ENCODE data around the gene TSHZ1.

TSHZ1 gene

DNA sequence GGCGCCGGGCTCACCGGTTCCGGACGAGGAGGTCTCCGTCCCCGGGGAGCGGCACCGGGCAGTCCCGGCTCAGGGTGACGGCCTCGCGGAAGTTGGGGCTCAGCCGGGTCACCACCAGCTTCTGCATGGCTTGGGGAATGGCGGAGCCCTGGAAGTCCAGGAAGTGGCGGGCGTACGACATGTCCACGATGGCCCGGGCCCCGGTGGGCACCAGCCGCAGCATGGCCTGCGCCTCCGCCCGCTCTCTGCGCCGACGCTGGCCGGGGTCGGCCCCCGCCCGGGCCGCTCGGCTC, 1.8 kb upstream of the TSHZ1 start:
- no peaks in the 10 kb centered on the region for H3K9me3 Mint-ChIP-seq
- DNase-seq, result no peak
- peak overlapping the region; percentile 94 for H3K4me3 Mint-ChIP-seq
- H3K4me1 Mint-ChIP-seq (ENCODE audit: low read depth), result peaks cover 59% of the 10 kb centered on the region
- peaks cover 13% of the 10 kb centered on the region for H3K27me3 Mint-ChIP-seq
- peaks cover 16% of the 10 kb centered on the region for H3K36me3 Mint-ChIP-seq (ENCODE audit: low read depth)
- H3K27ac Mint-ChIP-seq, result no peak overlapping the region

GRCh38 chr18:75209129-75209950, 1.3 kb upstream of the TSHZ1 start, which contains the start of gene PTGR3:
Gene PTGR3 (minus strand): TSS chr18:75209139. CDS start chr18:75209058, 81 bp downstream.
- Mint-ChIP-seq H3K36me3 (ENCODE audit: low read depth) (peaks cover 18% of the 10 kb centered on the region), H3K4me1 (ENCODE audit: low read depth) (peaks cover 64% of the 10 kb centered on the region), H3K27me3 (peaks cover 13% of the 10 kb centered on the region), H3K9me3 (no peaks in the 10 kb centered on the region), H3K4me3 (peak within 1 kb of the TSS; percentile 96), H3K27ac (peak within 1 kb of the TSS; percentile 98)
- peak; percentile 87 for DNase-seq

DNA sequence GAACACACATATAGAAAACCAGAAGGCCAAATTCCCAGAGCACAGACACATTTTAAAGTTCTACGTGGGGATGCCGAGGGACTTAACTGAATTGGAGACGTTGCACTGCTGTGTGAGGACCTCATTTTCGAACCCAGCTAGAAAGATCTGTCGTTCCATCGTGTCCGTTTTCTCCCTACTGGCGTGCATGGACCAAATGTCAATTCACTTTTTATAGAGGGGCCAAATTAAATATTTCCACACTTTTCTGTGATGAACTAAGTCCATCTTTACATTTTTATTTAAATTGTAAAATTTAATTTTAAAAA, 692 bp upstream of the TSHZ1 start:
- H3K9me3 Mint-ChIP-seq, result no peaks in the 10 kb centered on the region
- peaks cover 13% of the 10 kb centered on the region for H3K27me3 Mint-ChIP-seq
- H3K4me1 Mint-ChIP-seq (ENCODE audit: low read depth), result peaks cover 67% of the 10 kb centered on the region
- H3K36me3 Mint-ChIP-seq (ENCODE audit: low read depth), result peaks cover 18% of the 10 kb centered on the region
- H3K27ac Mint-ChIP-seq, result peak overlapping the region; percentile 96
- DNase-seq, result no peak
- peak overlapping the region; percentile 96 for H3K4me3 Mint-ChIP-seq

DNA sequence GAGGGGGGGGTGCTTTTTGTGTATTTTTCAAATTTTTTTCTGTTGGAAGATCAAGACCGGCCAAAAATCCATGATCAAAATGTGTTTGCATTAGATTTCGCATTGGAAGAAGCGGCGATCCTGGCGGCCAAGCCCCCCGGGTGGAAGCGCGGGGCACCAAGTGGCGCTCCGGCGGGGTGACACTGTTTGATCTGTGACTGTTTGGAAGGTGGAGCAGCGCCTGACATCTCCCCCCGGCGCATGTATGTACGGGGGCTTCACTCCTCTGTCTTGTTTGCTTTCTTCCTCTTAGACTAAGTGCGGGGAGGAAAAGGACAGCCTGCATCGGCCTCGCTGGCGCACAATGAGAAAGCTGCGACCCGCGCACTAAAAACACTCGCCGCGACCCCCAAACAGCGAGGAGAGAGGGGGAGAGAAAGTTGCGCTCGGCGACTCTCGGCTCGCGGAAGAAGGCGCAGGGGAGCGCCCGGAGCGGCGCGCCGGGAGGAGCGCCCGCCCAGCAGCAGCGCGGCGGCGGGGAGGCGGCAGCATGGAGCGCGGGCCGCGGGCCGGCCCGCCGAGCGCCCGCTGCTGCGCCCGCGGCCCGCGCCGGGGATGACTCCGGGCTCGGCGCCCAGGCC, 515 bp downstream of the TSHZ1 start:
- Mint-ChIP-seq H3K4me3 (peak overlapping the region; percentile 96), H3K36me3 (ENCODE audit: low read depth) (peaks cover 23% of the 10 kb centered on the region), H3K27me3 (peaks cover 2% of the 10 kb centered on the region), H3K9me3 (no peaks in the 10 kb centered on the region), H3K4me1 (ENCODE audit: low read depth) (peaks cover 66% of the 10 kb centered on the region), H3K27ac (peak overlapping the region; percentile 96)
- DNase-seq, result peak; percentile 60

- no peaks in the 10 kb centered on the region for H3K9me3 Mint-ChIP-seq
- DNase-seq, result no peak
- no peaks in the 10 kb centered on the region for H3K27me3 Mint-ChIP-seq
- peak overlapping the region; percentile 74 for H3K4me3 Mint-ChIP-seq
- H3K4me1 Mint-ChIP-seq (ENCODE audit: low read depth), result peaks cover 66% of the 10 kb centered on the region
- H3K27ac Mint-ChIP-seq, result no peak overlapping the region
- H3K36me3 Mint-ChIP-seq (ENCODE audit: low read depth), result peaks cover 23% of the 10 kb centered on the region
Measured at GRCh38 chr18:75211626-75211952, 992 bp downstream of the TSHZ1 start.

- H3K27me3 Mint-ChIP-seq, result no peaks in the 10 kb centered on the region
- H3K36me3 Mint-ChIP-seq (ENCODE audit: low read depth), result peaks cover 23% of the 10 kb centered on the region
- H3K27ac Mint-ChIP-seq, result peak overlapping the region; percentile 85
- peaks cover 64% of the 10 kb centered on the region for H3K4me1 Mint-ChIP-seq (ENCODE audit: low read depth)
- H3K9me3 Mint-ChIP-seq, result no peaks in the 10 kb centered on the region
- H3K4me3 Mint-ChIP-seq, result peak overlapping the region; percentile 74
- peak; percentile 68 for DNase-seq
Measured at GRCh38 chr18:75211953-75212750, 1.6 kb downstream of the TSHZ1 start.

- H3K4me3 Mint-ChIP-seq, result peak overlapping the region; percentile 74
Measured at GRCh38 chr18:75212751-75213090, 2.1 kb downstream of the TSHZ1 start.

GRCh38 chr18:75213611-75214331, 3.2 kb downstream of the TSHZ1 start:
- DNase-seq, result no peak
- Mint-ChIP-seq H3K27me3 (no peaks in the 10 kb centered on the region), H3K36me3 (ENCODE audit: low read depth) (peaks cover 17% of the 10 kb centered on the region), H3K9me3 (no peaks in the 10 kb centered on the region), H3K4me3 (peak overlapping the region; percentile 36), H3K4me1 (ENCODE audit: low read depth) (peaks cover 63% of the 10 kb centered on the region), H3K27ac (peak overlapping the region; percentile 74)

More at GRCh38 chr18:75212751-75213090, 2.1 kb downstream of the TSHZ1 start:
- Mint-ChIP-seq H3K27ac (peak overlapping the region; percentile 85), H3K36me3 (ENCODE audit: low read depth) (peaks cover 23% of the 10 kb centered on the region), H3K4me1 (ENCODE audit: low read depth) (peaks cover 64% of the 10 kb centered on the region), H3K27me3 (no peaks in the 10 kb centered on the region), H3K9me3 (no peaks in the 10 kb centered on the region)
- no peak for DNase-seq

GRCh38 chr18:75214332-75214690, 3.7 kb downstream of the TSHZ1 start:
- no peaks in the 10 kb centered on the region for H3K9me3 Mint-ChIP-seq
- peaks cover 17% of the 10 kb centered on the region for H3K36me3 Mint-ChIP-seq (ENCODE audit: low read depth)
- peaks cover 66% of the 10 kb centered on the region for H3K4me1 Mint-ChIP-seq (ENCODE audit: low read depth)
- H3K4me3 Mint-ChIP-seq, result no peak overlapping the region
- no peaks in the 10 kb centered on the region for H3K27me3 Mint-ChIP-seq
- H3K27ac Mint-ChIP-seq, result peak overlapping the region; percentile 74
- no peak for DNase-seq

DNA sequence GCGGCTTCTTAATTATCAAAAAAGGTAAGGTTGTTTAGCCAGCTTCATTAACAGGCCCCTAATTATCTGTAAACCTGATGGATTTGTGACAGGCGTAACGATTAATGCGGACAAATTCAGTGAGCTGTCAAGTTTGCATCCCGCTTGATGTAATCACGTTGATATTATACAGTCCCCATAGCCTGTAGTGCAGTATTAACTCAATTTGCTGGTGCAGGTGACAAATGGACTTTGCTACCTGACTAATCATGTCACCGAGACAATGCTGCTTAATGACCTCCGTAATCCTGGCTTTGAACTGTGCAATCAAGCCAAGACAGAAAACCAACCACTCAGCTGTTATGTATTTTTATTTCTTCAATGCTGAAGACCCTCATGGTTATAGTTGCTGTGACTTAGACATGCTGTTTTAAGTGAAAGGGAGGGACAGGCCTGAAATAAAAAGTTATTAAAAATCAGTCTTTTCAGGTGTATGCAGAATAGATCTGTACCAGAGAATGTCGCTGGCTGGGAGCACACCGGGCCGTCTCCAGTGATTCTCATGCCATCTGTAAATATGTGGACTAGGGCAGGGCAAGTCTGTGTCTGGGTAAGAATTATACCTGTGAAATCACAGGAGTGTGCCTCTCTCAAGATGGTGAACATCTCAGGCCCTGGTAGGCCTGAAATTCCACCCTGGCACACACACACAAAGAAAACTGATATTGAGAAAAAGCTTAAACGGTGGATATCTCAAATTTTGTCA, 4.3 kb downstream of the TSHZ1 start:
- DNase-seq, result no peak
- Mint-ChIP-seq H3K4me1 (ENCODE audit: low read depth) (peaks cover 70% of the 10 kb centered on the region), H3K27ac (peak overlapping the region; percentile 50), H3K27me3 (no peaks in the 10 kb centered on the region), H3K36me3 (ENCODE audit: low read depth) (peaks cover 17% of the 10 kb centered on the region), H3K9me3 (no peaks in the 10 kb centered on the region), H3K4me3 (no peak overlapping the region)

GRCh38 chr18:75215663-75216062, 5.1 kb downstream of the TSHZ1 start:
- no peak for DNase-seq
- H3K27ac Mint-ChIP-seq, result peak overlapping the region; percentile 50
- H3K4me1 Mint-ChIP-seq (ENCODE audit: low read depth), result peaks cover 70% of the 10 kb centered on the region
- no peak overlapping the region for H3K4me3 Mint-ChIP-seq
- H3K9me3 Mint-ChIP-seq, result no peaks in the 10 kb centered on the region
- peaks cover 13% of the 10 kb centered on the region for H3K36me3 Mint-ChIP-seq (ENCODE audit: low read depth)
- no peaks in the 10 kb centered on the region for H3K27me3 Mint-ChIP-seq

DNA sequence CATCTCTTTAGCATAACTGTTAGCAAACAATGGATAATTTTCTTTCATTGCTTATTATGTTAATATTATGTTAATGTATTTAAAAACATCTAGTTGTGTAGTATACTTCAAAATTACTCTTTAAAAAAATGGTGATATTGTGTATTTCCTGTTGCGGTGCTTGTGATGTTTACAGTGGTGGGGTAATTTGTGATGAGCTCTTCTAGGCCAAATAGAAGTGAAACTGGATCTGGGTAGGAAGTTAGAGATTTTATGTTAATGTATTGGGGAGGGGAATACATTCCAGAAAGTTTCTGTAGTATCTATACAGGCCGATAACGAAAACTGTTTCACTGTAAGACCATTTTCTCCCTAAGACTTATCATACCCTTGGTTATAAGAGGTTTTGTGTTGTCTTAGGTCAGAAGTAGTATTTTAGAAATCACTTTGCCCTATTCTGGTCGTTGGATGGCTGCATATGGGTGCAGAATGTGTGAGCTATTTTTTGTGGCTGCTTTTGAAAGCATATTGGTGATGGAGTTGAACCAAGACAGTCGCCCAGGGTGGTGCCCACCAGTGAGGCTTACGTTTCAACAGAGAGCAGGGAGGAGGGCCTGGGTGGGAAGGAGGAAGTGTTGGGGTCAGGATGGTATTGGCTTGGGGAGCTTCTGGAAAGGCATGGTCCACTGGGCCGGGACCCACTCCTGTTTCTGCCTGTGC, 5.8 kb downstream of the TSHZ1 start:
- peak overlapping the region; percentile 88 for H3K27ac Mint-ChIP-seq
- H3K27me3 Mint-ChIP-seq, result no peaks in the 10 kb centered on the region
- peak overlapping the region; percentile 59 for H3K4me3 Mint-ChIP-seq
- H3K4me1 Mint-ChIP-seq (ENCODE audit: low read depth), result peaks cover 73% of the 10 kb centered on the region
- H3K36me3 Mint-ChIP-seq (ENCODE audit: low read depth), result peaks cover 8% of the 10 kb centered on the region
- no peaks in the 10 kb centered on the region for H3K9me3 Mint-ChIP-seq
- DNase-seq, result no peak

DNA sequence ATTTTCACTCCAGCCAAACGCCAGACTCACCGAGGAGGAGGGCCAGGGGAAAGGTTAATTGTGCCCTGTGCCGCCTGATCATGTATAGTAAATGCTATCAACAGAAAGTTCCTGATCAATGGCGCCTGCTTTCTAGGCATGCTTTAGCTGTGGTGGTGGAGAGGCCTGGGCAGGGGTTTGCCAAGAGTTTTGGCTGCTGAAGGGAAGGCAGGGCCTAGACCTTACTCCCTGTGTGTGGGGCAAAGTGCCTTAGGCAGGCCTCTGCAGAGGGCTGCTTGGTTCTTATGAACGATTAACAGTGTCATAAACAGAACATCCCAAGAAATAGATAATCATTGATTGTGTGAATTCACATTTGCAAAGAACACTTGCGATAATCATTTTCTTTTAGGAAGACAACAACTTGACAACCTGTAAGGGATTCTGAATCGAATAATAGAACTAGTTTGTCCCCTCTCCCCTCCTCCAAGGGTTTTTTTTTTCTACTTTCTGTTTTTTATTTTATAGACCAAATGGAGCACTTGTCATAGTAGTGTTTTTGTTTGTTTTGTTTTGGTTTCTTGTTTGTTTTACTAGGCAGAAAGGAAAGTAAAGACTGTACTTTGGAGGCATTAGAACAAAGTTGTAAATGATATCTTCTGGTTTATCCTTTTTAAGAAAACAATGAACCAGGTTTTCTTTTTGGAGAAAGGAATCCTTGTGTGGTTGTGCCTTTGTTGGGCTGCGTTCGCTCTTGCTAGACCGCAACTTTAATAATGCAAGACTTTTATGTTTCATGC, 6.5 kb downstream of the TSHZ1 start:
- Mint-ChIP-seq H3K27ac (peak overlapping the region; percentile 88), H3K27me3 (no peaks in the 10 kb centered on the region), H3K36me3 (ENCODE audit: low read depth) (peaks cover 8% of the 10 kb centered on the region), H3K9me3 (no peaks in the 10 kb centered on the region), H3K4me1 (ENCODE audit: low read depth) (peaks cover 79% of the 10 kb centered on the region), H3K4me3 (peak overlapping the region; percentile 59)
- DNase-seq, result no peak

Measured in activated T-cell treated with anti-CD3 and anti-CD28 coated beads, Interleukin-2, amount 50 U/mL, for 24 hours (primary cell).